Measurements from ENCODE around the gene PTPRQ. TPM values are rescaled to one million over a fixed set of nuclear protein-coding genes. Genes with fewer than 3 reads are reported as not detected.

PTPRQ gene
- total and polyA plus RNA-seq, 2 of the 8 experiments (the other 6 are each of a cell fraction or from before 2014, with no cell fraction given) = not detected

DNA sequence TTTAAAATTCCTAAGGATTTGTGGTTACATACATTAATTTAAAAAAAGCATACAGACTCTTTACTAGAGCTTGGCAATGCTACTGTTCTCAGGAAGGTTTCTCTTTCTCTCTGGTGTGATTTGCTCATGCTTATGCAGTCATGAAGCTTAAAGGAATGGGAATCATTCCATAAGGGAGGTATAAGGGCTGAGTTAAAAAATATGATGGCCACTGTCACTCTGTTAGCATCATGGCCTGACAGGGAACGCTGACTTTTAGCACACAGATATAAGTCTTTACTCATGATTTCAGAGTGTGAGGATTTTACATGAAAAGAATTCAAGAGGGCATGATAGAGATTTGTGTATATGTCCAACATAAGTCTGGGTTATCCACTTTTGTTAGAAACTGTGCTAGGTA is 276.5 kb downstream of the PTPRQ start (continued):
- TF ChIP-seq, protein P1, sequence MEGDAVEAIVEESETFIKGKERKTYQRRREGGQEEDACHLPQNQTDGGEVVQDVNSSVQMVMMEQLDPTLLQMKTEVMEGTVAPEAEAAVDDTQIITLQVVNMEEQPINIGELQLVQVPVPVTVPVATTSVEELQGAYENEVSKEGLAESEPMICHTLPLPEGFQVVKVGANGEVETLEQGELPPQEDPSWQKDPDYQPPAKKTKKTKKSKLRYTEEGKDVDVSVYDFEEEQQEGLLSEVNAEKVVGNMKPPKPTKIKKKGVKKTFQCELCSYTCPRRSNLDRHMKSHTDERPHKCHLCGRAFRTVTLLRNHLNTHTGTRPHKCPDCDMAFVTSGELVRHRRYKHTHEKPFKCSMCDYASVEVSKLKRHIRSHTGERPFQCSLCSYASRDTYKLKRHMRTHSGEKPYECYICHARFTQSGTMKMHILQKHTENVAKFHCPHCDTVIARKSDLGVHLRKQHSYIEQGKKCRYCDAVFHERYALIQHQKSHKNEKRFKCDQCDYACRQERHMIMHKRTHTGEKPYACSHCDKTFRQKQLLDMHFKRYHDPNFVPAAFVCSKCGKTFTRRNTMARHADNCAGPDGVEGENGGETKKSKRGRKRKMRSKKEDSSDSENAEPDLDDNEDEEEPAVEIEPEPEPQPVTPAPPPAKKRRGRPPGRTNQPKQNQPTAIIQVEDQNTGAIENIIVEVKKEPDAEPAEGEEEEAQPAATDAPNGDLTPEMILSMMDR (IDR thresholded peaks at IDR 0.05; ENCODE audit: control extremely low read depth in 1 of 3, insufficient read depth in 1 of 3, low read depth in 1 of 3, low read length in 3 of 3) = no peak
- TF ChIP-seq TAF7 (optimal IDR thresholded peaks at IDR 0.05; ENCODE audit: borderline replicate concordance, low read depth, low read length) = no peak

Measured in H1 (cell line).